ENCODE data around the gene GPC6.
"Not testable (repeated sequence)": the region's sequence is repeated elsewhere in the genome, so short reads cannot be mapped to it uniquely, and the experiment has no call there.

Gene GPC6

GRCh38 chr13:93425411-93425810, 198.8 kb downstream of the GPC6 start:
- H3K27ac ChIP-seq: no peak overlapping the region
- no peak for TF ChIP-seq ZFX (IDR thresholded peaks at IDR 0.05)

- H3K27ac ChIP-seq: no peak overlapping the region
- TF ChIP-seq ZFX (IDR thresholded peaks at IDR 0.05) (no peak), CTCF (conservative IDR thresholded peaks at IDR 0.05) (no peak)
Observed at GRCh38 chr13:93430381-93430780, 203.8 kb downstream of the GPC6 start.

GRCh38 chr13:93435651-93436050, 209.0 kb downstream of the GPC6 start:
- TF ChIP-seq ZFX (IDR thresholded peaks at IDR 0.05) (no peak), CTCF (conservative IDR thresholded peaks at IDR 0.05) (no peak)

GRCh38 chr13:93437081-93437480, 210.5 kb downstream of the GPC6 start:
- TF ChIP-seq ZFX (IDR thresholded peaks at IDR 0.05): no peak
- no peak for TF ChIP-seq CTCF (conservative IDR thresholded peaks at IDR 0.05)
- no peak overlapping the region for H3K27ac ChIP-seq

More at GRCh38 chr13:93435651-93436050, 209.0 kb downstream of the GPC6 start:
- no peak overlapping the region for H3K27ac ChIP-seq

GRCh38 chr13:93446238-93446637, 219.6 kb downstream of the GPC6 start:
- TF ChIP-seq ZFX (IDR thresholded peaks at IDR 0.05): no peak
- TF ChIP-seq CTCF (conservative IDR thresholded peaks at IDR 0.05): no peak
- H3K27ac ChIP-seq: no peak overlapping the region

GRCh38 chr13:93450191-93450621, 223.6 kb downstream of the GPC6 start:
- TF ChIP-seq CTCF (conservative IDR thresholded peaks at IDR 0.05) (no peak), ZFX (IDR thresholded peaks at IDR 0.05) (no peak)
- H3K27ac ChIP-seq: no peak overlapping the region

- no peak for TF ChIP-seq CTCF (conservative IDR thresholded peaks at IDR 0.05)
- no peak overlapping the region for H3K27ac ChIP-seq
Observed at GRCh38 chr13:93450761-93451160, 224.2 kb downstream of the GPC6 start.

GRCh38 chr13:93454676-93455235, 228.1 kb downstream of the GPC6 start:
- H3K27ac ChIP-seq: not testable (repeated sequence)
